CD1c-positive myeloid dendritic cell (primary cell): ENCODE data around the gene CDC42SE2.
"Not testable (repeated sequence)": the region's sequence is repeated elsewhere in the genome, so short reads cannot be mapped to it uniquely, and the experiment has no call there.

ENCODE experiments used
- DNase-seq: peaks from one replicate; pipeline ENCODE4 v3.0.0-alpha.2; 2016; ENCODE audit errors: extremely low spot score

The CDC42SE2 gene

DNA sequence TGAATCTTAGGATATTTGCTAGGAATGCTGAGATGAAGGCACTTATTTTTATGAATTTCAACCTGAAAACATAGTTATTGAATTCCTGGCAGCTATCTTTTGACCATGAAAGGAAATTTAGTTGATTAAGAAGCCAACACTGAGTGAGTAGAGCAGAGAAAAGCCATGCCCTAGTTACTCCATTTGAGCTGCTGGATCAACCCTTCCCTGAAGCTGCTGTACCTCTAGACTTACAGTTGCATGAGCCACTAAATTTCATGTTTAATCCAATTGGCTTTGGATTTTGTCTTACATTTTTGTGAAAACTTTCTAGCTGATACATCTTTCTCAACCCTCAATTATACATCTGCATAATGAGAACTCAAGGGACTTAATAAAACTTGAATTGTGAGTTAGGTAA is 54.6 kb downstream of the CDC42SE2 start:
- no peak for DNase-seq

GRCh38 chr5:131321066-131321465 is 57.2 kb downstream of the CDC42SE2 start:
- DNase-seq: no peak

GRCh38 chr5:131322926-131323325 is 59.1 kb downstream of the CDC42SE2 start:
- no peak for DNase-seq

DNA sequence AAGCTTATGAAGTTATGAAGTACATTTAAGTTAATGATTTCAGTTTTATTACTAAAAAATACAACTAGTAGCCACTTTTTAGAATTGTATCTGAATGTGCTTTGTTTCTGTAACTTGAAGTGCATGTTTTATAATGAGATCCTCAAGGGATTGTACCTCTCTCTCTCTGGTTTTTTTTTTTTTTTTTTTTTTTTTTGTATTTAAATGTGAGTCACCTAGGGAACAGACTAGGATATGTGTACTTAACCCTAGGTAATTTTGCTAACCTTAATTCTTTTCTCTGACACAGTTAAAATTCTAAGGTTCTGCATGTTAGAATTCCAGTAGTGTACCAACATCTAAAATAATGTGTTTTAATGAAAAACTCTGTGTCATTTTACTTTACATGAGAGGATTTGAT is 59.5 kb downstream of the CDC42SE2 start:
- no peak for DNase-seq

DNA sequence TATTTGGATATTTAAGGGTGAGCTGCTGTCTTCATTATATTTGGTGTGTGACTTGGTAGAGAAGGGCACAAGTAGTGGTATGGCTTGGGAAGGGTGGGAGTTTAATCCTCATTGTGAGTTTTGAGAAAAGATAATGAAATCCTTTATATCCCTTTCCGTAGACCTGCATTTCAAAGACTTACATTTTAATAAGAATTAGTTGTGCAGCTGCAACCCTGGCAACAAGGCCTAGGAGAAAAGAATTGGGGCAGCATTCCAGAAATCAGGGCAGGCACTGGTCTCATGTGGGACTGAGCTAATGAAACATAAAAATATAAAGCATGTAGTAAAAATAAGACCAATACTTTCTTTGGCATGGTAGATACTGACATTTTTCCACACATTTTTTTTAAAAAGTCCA is 60.5 kb downstream of the CDC42SE2 start:
- no peak for DNase-seq

GRCh38 chr5:131328536-131329285 is 64.9 kb downstream of the CDC42SE2 start:
- DNase-seq: peak; percentile 13

GRCh38 chr5:131329286-131329560 is 65.4 kb downstream of the CDC42SE2 start:
- DNase-seq: peak; percentile 77

DNA sequence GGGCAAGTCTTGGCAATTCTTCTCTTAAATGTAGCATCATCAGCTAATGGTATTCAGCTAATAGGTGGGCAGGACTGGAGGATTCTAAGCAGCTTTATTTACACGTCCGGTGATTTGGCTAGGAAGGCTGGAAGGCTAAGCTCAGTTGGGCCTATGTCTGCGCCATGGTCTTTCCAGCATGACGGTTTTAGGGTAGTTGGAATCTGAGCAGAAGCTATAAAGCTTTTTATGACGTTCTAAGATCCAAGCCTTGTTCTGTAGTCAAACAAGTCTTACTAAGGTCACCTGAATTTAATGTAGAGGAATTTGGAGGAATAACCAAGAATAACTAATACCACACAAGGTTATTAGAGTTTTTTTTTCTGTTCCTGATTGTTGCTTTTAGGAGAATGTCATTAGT is 66.2 kb downstream of the CDC42SE2 start:
- DNase-seq: no peak

GRCh38 chr5:131335756-131336155 is 71.9 kb downstream of the CDC42SE2 start:
- not testable (repeated sequence) for DNase-seq

- not testable (repeated sequence) for DNase-seq
These were observed 72.9 kb downstream of the CDC42SE2 start for GRCh38 chr5:131336801-131337200.

GRCh38 chr5:131337240-131338050 is 73.6 kb downstream of the CDC42SE2 start:
- DNase-seq: not testable (repeated sequence)

DNA sequence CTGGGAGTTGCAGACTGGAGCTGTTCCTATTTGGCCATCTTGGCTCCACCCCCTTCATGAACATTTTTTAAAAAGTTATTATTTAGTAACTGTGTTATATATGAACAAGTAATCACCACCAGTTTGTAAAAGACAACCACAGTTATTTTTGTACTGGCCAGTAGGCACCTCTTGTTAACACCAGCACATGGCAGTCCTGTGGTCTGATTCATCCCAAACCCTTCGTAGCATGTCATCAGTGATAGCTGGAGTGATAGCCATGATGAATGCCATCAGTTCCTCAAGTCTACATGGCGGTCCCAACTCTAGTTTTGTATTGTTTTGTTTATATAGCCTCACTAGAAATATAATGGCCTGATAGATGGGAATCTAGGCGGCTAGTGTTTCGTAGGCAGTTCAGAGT is 74.2 kb downstream of the CDC42SE2 start:
- no peak for DNase-seq

DNA sequence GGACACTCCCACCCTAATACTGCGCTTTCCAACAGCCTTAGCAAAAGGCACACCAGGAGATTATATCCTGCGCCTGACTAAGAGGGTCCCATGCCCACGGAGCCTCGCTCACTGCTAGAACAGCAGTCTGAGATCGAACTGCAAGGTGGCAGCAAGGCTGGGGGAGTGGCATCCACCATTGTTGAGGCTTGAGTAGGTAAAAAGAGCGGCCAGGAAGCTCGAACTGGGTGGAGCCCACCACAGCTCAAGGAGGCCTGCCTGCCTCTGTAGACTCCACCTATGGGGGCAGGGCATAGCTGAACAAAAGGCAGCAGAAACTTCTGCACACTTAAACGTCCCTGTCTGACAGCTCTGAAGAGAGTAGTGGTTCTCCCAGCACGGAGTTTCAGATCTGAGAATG is 80.4 kb downstream of the CDC42SE2 start:
- not testable (repeated sequence) for DNase-seq

GRCh38 chr5:131346204-131346603 is 82.4 kb downstream of the CDC42SE2 start:
- not testable (repeated sequence) for DNase-seq

- no peak for DNase-seq
These were observed 90.1 kb downstream of the CDC42SE2 start for GRCh38 chr5:131353991-131354390.

DNA sequence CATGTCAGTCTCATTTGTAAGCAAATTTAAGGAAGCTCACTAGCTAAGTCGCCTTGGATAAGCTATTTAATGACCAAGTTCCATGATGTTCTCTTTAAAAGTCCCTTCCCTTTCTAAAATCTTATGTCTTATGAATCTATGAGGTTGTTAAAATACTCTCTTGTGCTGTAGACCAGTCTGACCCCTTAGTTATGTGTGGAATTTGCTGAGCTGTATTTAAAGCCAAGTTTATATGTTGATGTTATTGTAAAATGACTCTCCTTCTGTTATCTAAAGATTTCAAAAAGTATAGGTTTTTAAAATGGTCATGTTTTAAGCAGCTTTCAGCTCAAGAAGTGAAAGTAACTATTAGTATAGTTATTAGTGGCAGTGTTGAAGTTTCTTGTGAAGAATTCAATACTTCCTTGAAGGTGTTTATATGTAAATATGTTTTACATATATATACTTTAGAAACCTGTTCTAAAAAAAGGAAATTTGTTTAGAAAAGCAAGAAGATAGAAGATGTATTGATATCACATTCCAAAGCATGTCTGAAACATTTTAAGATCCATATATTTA is 92.2 kb downstream of the CDC42SE2 start:
- DNase-seq: no peak

GRCh38 chr5:131356619-131357018 is 92.8 kb downstream of the CDC42SE2 start:
- DNase-seq: no peak

DNA sequence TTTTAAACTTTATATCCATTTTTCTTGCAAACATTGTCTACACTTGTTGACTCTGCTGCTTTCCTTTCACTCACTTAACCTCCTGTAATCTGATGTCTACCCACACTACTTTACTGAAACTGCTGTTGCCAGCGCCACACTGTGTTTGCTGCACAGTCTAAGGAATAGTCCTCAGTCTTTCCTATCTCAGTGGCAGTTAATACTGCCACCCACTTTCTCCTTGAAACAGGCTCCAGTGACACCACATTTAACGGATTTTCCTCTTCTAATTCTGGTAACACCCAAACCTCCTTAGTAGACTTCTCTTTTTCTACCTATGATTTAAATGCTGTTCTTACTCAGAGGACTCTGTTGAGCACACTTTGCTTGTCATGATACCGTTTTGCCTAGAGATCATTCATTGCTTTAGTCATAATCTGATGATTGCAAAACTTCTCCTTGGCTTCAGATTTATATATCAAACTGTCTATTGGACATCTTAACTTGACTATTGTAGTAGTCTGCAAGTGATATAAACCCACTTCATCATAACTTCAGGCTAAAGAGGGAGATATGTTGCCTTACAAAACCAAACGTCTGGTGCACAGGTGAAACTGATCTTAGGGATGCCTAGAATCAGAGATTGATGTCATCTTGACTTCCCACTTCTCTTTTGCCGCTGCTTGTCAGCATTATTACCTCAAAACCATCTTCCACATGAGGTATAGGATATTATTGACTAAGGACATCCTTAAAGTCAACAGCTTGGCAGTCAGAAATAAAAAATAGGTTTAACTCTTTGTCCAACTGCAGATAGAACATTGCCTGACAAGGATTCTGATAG is 94.1 kb downstream of the CDC42SE2 start:
- peak; percentile 53 for DNase-seq

DNA sequence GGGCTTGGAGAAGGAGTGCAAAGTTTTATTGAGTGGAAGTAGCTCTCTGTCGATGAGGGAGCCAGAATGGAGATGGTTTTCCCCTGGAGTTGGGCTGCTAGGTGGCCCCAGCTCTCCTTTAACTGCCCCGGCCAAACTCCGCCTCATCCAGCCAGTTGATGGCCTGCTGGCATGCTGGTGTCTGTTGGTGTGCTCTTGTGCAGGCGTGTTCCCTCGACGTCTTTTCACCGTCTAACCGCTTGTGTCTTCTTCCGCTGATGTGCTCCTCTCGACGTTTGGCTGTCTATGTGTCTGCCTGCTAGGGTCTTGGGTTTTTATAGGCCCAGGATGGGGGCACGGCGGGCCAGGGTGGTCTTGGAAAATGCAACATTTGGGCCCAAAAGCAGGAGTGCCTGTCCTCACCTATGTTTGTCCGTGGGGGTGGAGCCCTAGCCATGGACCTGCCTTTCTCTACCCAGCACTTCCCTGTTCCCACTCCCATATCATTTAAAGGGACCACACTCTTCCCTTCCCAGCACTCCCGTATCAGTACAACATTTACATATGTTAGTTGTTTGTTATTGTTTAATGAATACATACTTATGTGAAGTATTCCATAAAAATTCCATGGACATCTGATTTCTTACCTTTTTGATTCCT is 97.9 kb downstream of the CDC42SE2 start:
- no peak for DNase-seq

GRCh38 chr5:131363811-131364506 is 100.1 kb downstream of the CDC42SE2 start:
- no peak for DNase-seq

DNA sequence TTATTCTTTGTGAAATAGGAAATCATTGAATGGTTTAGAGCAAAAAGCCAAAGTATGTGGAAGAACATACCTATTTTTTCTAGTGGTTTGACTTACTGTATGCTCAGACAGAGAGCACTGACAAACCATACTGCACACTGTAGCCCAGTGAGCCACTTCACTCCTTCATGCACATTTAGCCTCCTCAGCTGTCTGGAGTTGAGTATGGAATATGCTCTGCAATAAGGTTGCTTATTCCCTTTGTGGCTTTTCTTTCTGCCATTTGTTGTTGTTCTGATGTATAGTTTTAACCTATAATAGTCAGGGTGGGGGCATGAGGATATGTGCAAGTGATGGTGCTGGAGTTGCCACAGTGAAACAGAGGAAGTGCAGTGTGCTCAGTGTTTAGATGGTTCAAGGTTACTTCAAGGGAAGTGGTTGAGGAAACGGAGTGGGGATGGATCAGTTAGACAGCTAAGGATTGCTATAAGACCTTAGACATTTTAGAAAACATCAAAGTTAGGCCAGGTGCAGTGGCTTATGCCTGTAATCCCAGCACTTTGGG is 100.7 kb downstream of the CDC42SE2 start:
- no peak for DNase-seq
